ENCODE measurements around the gene CYP4A22. TPM values are rescaled to one million over a fixed set of nuclear protein-coding genes. Genes with fewer than 3 reads are reported as not detected.
"Not testable (repeated sequence)": the region's sequence is repeated elsewhere in the genome, so short reads cannot be mapped to it uniquely, and the experiment has no call there.

CYP4A22 gene
- total and polyA plus RNA-seq, 2 of the 4 experiments (the other 2 are of a cell fraction) = not detected

DNA sequence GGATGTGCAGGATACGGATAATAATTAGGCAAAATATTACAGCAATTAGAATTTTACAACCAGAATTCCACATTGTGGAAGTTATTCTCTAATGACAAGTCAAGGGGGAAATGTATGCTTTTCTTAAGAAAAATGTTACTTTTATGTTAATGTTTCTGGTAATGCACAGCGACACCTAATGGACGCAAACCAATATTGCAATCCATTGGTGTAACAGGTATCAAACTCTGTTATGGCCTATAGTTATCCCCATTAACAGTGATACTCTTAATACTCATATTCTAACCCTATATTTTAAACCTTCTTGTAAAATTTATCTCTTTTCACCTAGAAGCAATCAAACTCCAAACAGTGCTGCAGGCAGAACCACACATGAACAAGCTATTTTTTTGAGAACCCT is 47.9 kb upstream of the CYP4A22 start:
- DNase-seq (peak; percentile 15), ATAC-seq (ENCODE audit: low read depth) (0 out of 2 replicates have a peak, but pooled peaks have one; percentile 56)
- H2BK15ac ChIP-seq (ENCODE audit: low read depth, low read length); H2BK120ac ChIP-seq (ENCODE audit: low read depth, low read length); H3K23ac ChIP-seq (ENCODE audit: low read depth, low read length); dilution Hi-C loops (cut with HindIII; ENCODE audit: low sequenced_read_pairs, unreplicated experiment); H4K91ac ChIP-seq (ENCODE audit: insufficient read depth, low read depth, low read length); H2AFZ ChIP-seq (replicated peaks; ENCODE audit: low read length, poor library complexity); H3K4me3 ChIP-seq (ENCODE audit: insufficient read depth, low read depth, low read length); BruUV-seq (replicated peaks); POLR2A ChIA-PET (ENCODE audit: unreplicated experiment); H3K79me1 ChIP-seq (ENCODE audit: low read depth in 1 of 2, low read length in 2 of 2); H3K36me3 ChIP-seq (ENCODE audit: control insufficient read depth, insufficient read depth, low read length); intact Hi-C loops (cut with micrococcal nuclease); H3K27me3 ChIP-seq (ENCODE audit: control insufficient read depth, insufficient read depth, low read length); H2BK20ac ChIP-seq (ENCODE audit: low read depth, low read length); H3K4me1 ChIP-seq (ENCODE audit: control insufficient read depth, insufficient read depth, low read length); H2BK5ac ChIP-seq (ENCODE audit: low read depth, low read length, poor library complexity, severe bottlenecking); H2AK9ac ChIP-seq (replicated peaks; ENCODE audit: low read depth, low read length, poor library complexity); H3K9ac ChIP-seq (ENCODE audit: low read depth, low read length); H3K9me1 ChIP-seq (ENCODE audit: insufficient read depth, low read length); in situ Hi-C loops (cut with MboI; ENCODE audit: low sequenced_read_pairs); H4K8ac ChIP-seq (ENCODE audit: low read depth in 2 of 2, low read length in 2 of 2); H3K27ac ChIP-seq (ENCODE audit: insufficient read depth, low read length); H3K18ac ChIP-seq (ENCODE audit: low read depth, low read length); H3K14ac ChIP-seq (replicated peaks; ENCODE audit: low read depth, low read length); H3K9me3 ChIP-seq (ENCODE audit: control insufficient read depth, insufficient read depth, low read length); H4K20me1 ChIP-seq (ENCODE audit: insufficient read depth, low read length); H4K5ac ChIP-seq (ENCODE audit: low read depth, low read length); H3K56ac ChIP-seq (ENCODE audit: extremely low read depth, insufficient read depth, low read length); H2AK5ac ChIP-seq (ENCODE audit: low read depth, low read length); H3K4ac ChIP-seq (ENCODE audit: low read depth, low read length); H3K4me2 ChIP-seq (ENCODE audit: low read depth, low read length): not testable (repeated sequence)
- WGBS, 2 experiments (ENCODE audit: extremely low coverage in 2 of 2, insufficient read length in 1 of 2) = no CpG with 5 or more reads among the region's 3 CpGs
- CTCF ChIA-PET = interaction anchor here (0.7 kb wide), 1 partner anchor 343 kb away, joined by 3 read pairs; no protein-coding TSS in a partner anchor
- TF ChIP-seq, protein P1, sequence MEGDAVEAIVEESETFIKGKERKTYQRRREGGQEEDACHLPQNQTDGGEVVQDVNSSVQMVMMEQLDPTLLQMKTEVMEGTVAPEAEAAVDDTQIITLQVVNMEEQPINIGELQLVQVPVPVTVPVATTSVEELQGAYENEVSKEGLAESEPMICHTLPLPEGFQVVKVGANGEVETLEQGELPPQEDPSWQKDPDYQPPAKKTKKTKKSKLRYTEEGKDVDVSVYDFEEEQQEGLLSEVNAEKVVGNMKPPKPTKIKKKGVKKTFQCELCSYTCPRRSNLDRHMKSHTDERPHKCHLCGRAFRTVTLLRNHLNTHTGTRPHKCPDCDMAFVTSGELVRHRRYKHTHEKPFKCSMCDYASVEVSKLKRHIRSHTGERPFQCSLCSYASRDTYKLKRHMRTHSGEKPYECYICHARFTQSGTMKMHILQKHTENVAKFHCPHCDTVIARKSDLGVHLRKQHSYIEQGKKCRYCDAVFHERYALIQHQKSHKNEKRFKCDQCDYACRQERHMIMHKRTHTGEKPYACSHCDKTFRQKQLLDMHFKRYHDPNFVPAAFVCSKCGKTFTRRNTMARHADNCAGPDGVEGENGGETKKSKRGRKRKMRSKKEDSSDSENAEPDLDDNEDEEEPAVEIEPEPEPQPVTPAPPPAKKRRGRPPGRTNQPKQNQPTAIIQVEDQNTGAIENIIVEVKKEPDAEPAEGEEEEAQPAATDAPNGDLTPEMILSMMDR (conservative IDR thresholded peaks at IDR 0.05; ENCODE audit: low read depth, low read length) = peak; percentile 38
